K562 (cell line): ENCODE results near the gene CLASP1. TPM values are rescaled to one million over a fixed set of nuclear protein-coding genes. Genes with fewer than 3 reads are reported as not detected.

Experiments used
- BDP1 ChIP-seq: IDR thresholded peaks from 3 replicates; pipeline ENCODE4 v1.6.1; 2011; ENCODE audit not compliant: insufficient read length, insufficient read depth
- PPARD ChIP-seq: fragments of 250-450 bp; sonication (Bioruptor Pico); IDR thresholded peaks from 2 replicates; pipeline ENCODE4 v1.8.0; 2022; ENCODE audit warnings: inconsistent platforms, mild to moderate bottlenecking, moderate library complexity
- SMARCE1 ChIP-seq: fragments of 450-650 bp; IDR thresholded peaks from 2 replicates; pipeline ENCODE4 v1.7.1; 2016; ENCODE audit warnings: mild to moderate bottlenecking
- polyA plus RNA-seq, 8 experiments: library from polyadenylated mRNA; depleted of rRNA in 4 of 8; stranded (reverse) in 5 of 8; unstranded in 3 of 8; fragments of >200 nt; fragmentation: Nextera tagmentation in 2 of 8; fragmentation: Illumina TruSeq in 1 of 8; extraction: Ambion mirVana in 2 of 8; extraction: Trizol in 1 of 8; gene quantifications; 2 replicates each; pipeline versions ENCODE4 v1.2.1 to v1.2.3, GENCODE V29; 2011 to 2014; ENCODE audit warnings: inconsistent platforms in 1 of 8, missing spikeins in 1 of 8
- total RNA-seq, 7 experiments: library from RNA; depleted of rRNA in 6 of 7; stranded (reverse); fragments of >200 nt in 6 of 7; fragmentation: Illumina TruSeq in 2 of 7; extraction: Trizol in 2 of 7; gene quantifications; 2 replicates each; pipeline versions ENCODE4 v1.2.1 to v1.2.3, GENCODE V29; 2011 to 2021; ENCODE audit warnings: low replicate concordance in 1 of 7
- TF ChIP-seq, protein P1 (sequence below): fragments of 250-450 bp; sonication (Bioruptor Pico); IDR thresholded peaks from 2 replicates; pipeline ENCODE4 v1.4.0; 2020

Gene CLASP1
- total and polyA plus RNA-seq, 9 of the 15 experiments (the other 6 are each of a cell fraction or from before 2014, with no cell fraction given), result 1.7 to 40.3 (median 20.7) TPM

GRCh38 chr2:121365061-121365460 lies 284.2 kb downstream of the CLASP1 start (continued):
- TF ChIP-seq, protein P1, sequence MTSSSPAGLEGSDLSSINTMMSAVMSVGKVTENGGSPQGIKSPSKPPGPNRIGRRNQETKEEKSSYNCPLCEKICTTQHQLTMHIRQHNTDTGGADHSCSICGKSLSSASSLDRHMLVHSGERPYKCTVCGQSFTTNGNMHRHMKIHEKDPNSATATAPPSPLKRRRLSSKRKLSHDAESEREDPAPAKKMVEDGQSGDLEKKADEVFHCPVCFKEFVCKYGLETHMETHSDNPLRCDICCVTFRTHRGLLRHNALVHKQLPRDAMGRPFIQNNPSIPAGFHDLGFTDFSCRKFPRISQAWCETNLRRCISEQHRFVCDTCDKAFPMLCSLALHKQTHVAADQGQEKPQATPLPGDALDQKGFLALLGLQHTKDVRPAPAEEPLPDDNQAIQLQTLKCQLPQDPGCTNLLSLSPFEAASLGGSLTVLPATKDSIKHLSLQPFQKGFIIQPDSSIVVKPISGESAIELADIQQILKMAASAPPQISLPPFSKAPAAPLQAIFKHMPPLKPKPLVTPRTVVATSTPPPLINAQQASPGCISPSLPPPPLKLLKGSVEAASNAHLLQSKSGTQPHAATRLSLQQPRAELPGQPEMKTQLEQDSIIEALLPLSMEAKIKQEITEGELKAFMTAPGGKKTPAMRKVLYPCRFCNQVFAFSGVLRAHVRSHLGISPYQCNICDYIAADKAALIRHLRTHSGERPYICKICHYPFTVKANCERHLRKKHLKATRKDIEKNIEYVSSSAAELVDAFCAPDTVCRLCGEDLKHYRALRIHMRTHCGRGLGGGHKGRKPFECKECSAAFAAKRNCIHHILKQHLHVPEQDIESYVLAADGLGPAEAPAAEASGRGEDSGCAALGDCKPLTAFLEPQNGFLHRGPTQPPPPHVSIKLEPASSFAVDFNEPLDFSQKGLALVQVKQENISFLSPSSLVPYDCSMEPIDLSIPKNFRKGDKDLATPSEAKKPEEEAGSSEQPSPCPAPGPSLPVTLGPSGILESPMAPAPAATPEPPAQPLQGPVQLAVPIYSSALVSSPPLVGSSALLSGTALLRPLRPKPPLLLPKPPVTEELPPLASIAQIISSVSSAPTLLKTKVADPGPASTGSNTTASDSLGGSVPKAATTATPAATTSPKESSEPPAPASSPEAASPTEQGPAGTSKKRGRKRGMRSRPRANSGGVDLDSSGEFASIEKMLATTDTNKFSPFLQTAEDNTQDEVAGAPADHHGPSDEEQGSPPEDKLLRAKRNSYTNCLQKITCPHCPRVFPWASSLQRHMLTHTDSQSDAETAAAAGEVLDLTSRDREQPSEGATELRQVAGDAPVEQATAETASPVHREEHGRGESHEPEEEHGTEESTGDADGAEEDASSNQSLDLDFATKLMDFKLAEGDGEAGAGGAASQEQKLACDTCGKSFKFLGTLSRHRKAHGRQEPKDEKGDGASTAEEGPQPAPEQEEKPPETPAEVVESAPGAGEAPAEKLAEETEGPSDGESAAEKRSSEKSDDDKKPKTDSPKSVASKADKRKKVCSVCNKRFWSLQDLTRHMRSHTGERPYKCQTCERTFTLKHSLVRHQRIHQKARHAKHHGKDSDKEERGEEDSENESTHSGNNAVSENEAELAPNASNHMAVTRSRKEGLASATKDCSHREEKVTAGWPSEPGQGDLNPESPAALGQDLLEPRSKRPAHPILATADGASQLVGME (CRISPR knock-in tag), result no peak
- no peak for TF ChIP-seq SMARCE1
- no peak for TF ChIP-seq PPARD
- no peak for TF ChIP-seq BDP1
